ENCODE measurements around the gene WSCD1. TPM values are rescaled to one million over a fixed set of nuclear protein-coding genes. Genes with fewer than 3 reads are reported as not detected.

Gene WSCD1
- total and polyA plus RNA-seq, 2 donors (not counting 1 experiment from before 2014, with no cell fraction given) = not detected

DNA sequence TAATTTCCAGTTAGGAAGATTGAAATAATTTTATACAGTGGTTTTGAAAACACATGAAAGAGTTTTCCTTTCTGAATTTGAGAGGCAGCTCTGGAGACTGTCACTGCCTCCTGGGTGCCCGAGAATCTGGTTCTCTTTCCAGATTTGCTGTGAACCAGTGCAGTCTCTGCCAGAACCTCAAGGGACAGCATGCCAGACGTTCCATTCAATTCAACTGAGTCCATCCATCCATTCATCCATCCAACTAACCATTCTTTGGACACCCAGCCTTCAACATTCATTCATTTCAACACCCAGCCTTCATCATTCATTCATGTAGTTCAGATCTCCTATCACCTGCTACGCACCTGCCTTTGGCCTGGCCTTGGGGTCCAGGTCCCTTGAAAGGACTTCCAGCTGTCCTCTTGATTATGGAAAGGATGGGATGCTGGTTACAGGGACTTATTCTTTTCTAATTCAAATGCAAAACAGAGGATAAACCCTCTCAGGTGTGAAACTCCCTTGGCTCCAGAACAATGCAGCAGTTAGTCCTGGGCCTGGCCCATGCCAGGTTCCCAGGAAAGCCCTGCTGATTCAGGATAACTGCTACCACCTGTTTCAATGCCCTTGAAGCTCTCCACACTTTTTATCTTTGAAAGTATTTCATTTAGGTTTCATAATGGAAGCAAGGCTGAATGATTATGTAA, 68.7 kb downstream of the WSCD1 start:
- intact Hi-C loops (cut with micrococcal nuclease) = no loop called here
- Histone ChIP-seq H3K27ac (ENCODE audit: low read length in 2 of 2) (no peak overlapping the region), H3K36me3 (replicated peaks in 1 of 2; ENCODE audit: control extremely low read depth in 1 of 2, control insufficient read depth in 1 of 2, extremely low read depth in 1 of 2, insufficient read depth in 2 of 2, low read length in 1 of 2) (no peaks in the 10 kb centered on the region), H2AFZ (ENCODE audit: insufficient read depth, low read depth, low read length, poor library complexity, severe bottlenecking) (no peak overlapping the region), H3K9ac (ENCODE audit: low read length) (no peak overlapping the region), H3K79me2 (ENCODE audit: control insufficient read depth, insufficient read depth, low read length) (no peaks in the 10 kb centered on the region), H3K4me3 (ENCODE audit: control extremely low read depth in 1 of 5, extremely low read depth in 1 of 5, insufficient read depth in 1 of 5, low read depth in 2 of 5, low read length in 4 of 5) (no peak overlapping the region), H3K27me3 (replicated peaks in 1 of 4; ENCODE audit: control extremely low read depth in 1 of 4, control insufficient read depth in 3 of 4, insufficient read depth in 4 of 4, low read length in 3 of 4) (no peaks in the 10 kb centered on the region), H3K9me3 (ENCODE audit: control extremely low read depth in 1 of 3, control insufficient read depth in 2 of 3, insufficient read depth in 1 of 3, low read length in 2 of 3) (no peaks in the 10 kb centered on the region), H3K4me1 (ENCODE audit: control insufficient read depth in 2 of 2, insufficient read depth in 2 of 2, low read length in 2 of 2) (no peaks in the 10 kb centered on the region), H3K4me2 (replicated peaks; ENCODE audit: low read depth, low read length, poor library complexity, severe bottlenecking) (no peak overlapping the region), H4K20me1 (ENCODE audit: control insufficient read depth, insufficient read depth, low read length, poor library complexity, severe bottlenecking) (no peaks in the 10 kb centered on the region)
- no peaks in the 10 kb centered on the region for H3K4me1 Mint-ChIP-seq
- no peak overlapping the region for H3K4me3 Mint-ChIP-seq
- peaks cover 30% of the 10 kb centered on the region for H3K27me3 Mint-ChIP-seq
- ChIA-PET CTCF (no interaction called here), POLR2A (no interaction called here)
- WGBS (ENCODE audit: insufficient coverage) = 65% methylated on average over 2 of the region's 3 CpGs
- no peak overlapping the region for H3K27ac Mint-ChIP-seq
- ATAC-seq (ENCODE audit: low read depth) = no peak
- no peaks in the 10 kb centered on the region for H3K9me3 Mint-ChIP-seq (ENCODE audit: insufficient read depth)
- no peak for TF ChIP-seq EZH2 (IDR thresholded peaks at IDR 0.05; ENCODE audit: borderline replicate concordance, insufficient read depth, low read depth, low read length, poor library complexity, severe bottlenecking)
- TF ChIP-seq, protein P1, sequence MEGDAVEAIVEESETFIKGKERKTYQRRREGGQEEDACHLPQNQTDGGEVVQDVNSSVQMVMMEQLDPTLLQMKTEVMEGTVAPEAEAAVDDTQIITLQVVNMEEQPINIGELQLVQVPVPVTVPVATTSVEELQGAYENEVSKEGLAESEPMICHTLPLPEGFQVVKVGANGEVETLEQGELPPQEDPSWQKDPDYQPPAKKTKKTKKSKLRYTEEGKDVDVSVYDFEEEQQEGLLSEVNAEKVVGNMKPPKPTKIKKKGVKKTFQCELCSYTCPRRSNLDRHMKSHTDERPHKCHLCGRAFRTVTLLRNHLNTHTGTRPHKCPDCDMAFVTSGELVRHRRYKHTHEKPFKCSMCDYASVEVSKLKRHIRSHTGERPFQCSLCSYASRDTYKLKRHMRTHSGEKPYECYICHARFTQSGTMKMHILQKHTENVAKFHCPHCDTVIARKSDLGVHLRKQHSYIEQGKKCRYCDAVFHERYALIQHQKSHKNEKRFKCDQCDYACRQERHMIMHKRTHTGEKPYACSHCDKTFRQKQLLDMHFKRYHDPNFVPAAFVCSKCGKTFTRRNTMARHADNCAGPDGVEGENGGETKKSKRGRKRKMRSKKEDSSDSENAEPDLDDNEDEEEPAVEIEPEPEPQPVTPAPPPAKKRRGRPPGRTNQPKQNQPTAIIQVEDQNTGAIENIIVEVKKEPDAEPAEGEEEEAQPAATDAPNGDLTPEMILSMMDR (IDR thresholded peaks at IDR 0.05) = no peak
- no peak for DNase-seq

DNA sequence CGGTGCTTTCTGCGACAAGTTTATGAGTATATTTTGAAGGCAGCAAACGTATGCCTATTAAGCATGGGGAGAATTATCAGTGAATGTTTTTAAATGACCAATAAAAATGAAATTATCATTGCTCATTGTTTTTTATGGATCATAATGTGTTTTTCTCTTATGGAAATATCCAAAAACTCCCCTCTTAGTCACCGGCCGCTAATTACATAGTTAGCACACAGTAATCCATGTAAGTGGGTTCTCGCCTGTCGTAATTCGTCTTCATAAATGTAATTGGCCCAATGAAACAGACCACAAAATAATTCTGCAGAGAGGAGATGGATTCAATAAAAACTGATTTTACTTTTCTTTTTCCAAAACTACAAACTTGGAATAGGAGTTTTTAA, 69.3 kb downstream of the WSCD1 start:
- intact Hi-C loops (cut with micrococcal nuclease) = no loop called here
- Histone ChIP-seq H3K27me3 (replicated peaks in 1 of 4; ENCODE audit: control extremely low read depth in 1 of 4, control insufficient read depth in 3 of 4, insufficient read depth in 4 of 4, low read length in 3 of 4) (no peaks in the 10 kb centered on the region), H2AFZ (ENCODE audit: insufficient read depth, low read depth, low read length, poor library complexity, severe bottlenecking) (no peak overlapping the region), H3K4me3 (ENCODE audit: control extremely low read depth in 1 of 5, extremely low read depth in 1 of 5, insufficient read depth in 1 of 5, low read depth in 2 of 5, low read length in 4 of 5) (no peak overlapping the region), H3K79me2 (ENCODE audit: control insufficient read depth, insufficient read depth, low read length) (no peaks in the 10 kb centered on the region), H3K27ac (ENCODE audit: low read length in 2 of 2) (no peak overlapping the region), H3K9ac (ENCODE audit: low read length) (no peak overlapping the region), H4K20me1 (ENCODE audit: control insufficient read depth, insufficient read depth, low read length, poor library complexity, severe bottlenecking) (no peaks in the 10 kb centered on the region), H3K36me3 (replicated peaks in 1 of 2; ENCODE audit: control extremely low read depth in 1 of 2, control insufficient read depth in 1 of 2, extremely low read depth in 1 of 2, insufficient read depth in 2 of 2, low read length in 1 of 2) (no peaks in the 10 kb centered on the region), H3K4me1 (ENCODE audit: control insufficient read depth in 2 of 2, insufficient read depth in 2 of 2, low read length in 2 of 2) (no peaks in the 10 kb centered on the region), H3K4me2 (replicated peaks; ENCODE audit: low read depth, low read length, poor library complexity, severe bottlenecking) (no peak overlapping the region), H3K9me3 (ENCODE audit: control extremely low read depth in 1 of 3, control insufficient read depth in 2 of 3, insufficient read depth in 1 of 3, low read length in 2 of 3) (no peaks in the 10 kb centered on the region)
- TF ChIP-seq, protein P1 (IDR thresholded peaks at IDR 0.05) = no peak
- TF ChIP-seq EZH2 (IDR thresholded peaks at IDR 0.05; ENCODE audit: borderline replicate concordance, insufficient read depth, low read depth, low read length, poor library complexity, severe bottlenecking) = no peak
- ChIA-PET POLR2A (no interaction called here), CTCF (no interaction called here)
- ATAC-seq (ENCODE audit: low read depth) (no peak), DNase-seq (no peak)
- Mint-ChIP-seq H3K9me3 (ENCODE audit: insufficient read depth) (peaks cover 3% of the 10 kb centered on the region), H3K27me3 (peaks cover 28% of the 10 kb centered on the region), H3K4me1 (no peaks in the 10 kb centered on the region), H3K27ac (no peak overlapping the region), H3K4me3 (no peak overlapping the region)
- no CpG with 5 or more reads among the region's 8 CpGs for WGBS (ENCODE audit: insufficient coverage)
